ENCODE data around the gene RGS3.
"Not testable (repeated sequence)": the region's sequence is repeated elsewhere in the genome, so short reads cannot be mapped to it uniquely, and the experiment has no call there.

RGS3 gene

DNA sequence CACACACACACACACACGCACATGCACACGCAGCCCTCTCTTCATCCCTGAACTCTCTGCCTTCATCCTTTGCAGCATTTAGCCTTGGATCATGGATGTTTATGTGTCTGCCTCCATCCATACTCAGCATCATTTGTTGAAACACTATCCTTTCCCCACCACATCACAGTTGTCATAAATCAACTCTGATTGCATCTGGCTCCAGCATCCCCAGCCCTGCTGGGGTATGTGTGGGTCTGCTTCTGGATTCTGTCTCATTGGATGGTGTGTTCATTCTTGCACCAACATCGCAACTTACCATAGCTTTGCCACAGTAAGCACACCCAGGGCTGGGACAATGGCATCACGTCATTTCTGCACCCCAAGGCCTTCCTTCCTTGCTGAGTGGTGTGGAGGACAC, 175.4 kb downstream of the RGS3 start:
- H3K4me2 ChIP-seq (ENCODE audit: low read length): no peak overlapping the region
- no peak overlapping the region for H3K9ac ChIP-seq (ENCODE audit: low read depth, low read length)
- no peaks in the 10 kb centered on the region for H3K9me3 ChIP-seq (replicated peaks; ENCODE audit: low read length)
- H3K27me3 ChIP-seq (ENCODE audit: control insufficient read depth, insufficient read depth, low read length): no peaks in the 10 kb centered on the region
- H3K4me3 ChIP-seq (ENCODE audit: low read length): no peak overlapping the region
- no peaks in the 10 kb centered on the region for H3K36me3 ChIP-seq (ENCODE audit: insufficient read depth, low read length)
- H3K4me1 ChIP-seq (ENCODE audit: control insufficient read depth, insufficient read depth, low read length): peaks cover 24% of the 10 kb centered on the region

DNA sequence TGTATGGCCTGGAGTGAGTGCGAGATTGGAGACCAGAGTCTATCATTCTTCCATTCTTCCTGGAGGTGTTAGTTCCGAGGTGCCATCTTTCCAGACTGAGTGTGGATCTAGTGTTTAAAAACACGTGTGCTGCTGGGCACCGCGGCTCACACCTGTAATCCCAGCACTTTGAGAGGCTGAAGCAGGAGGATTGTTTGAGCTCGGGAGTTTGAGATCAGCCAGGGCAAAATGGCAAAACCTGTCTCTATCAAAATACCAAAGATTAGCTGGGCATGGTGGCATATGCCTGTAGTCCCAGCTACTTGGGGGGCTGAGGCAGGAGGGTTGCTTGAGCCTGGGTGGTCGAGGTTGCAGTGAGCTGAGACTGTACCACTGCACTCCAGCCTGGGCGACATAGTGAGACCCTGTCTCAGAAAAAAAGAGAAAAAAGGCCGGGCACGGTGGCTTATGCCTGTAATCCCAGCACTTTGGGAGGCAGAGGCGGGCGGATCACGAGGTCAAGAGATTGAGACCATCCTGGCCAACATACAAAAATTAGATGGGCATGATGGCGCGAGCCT, 176.0 kb downstream of the RGS3 start:
- not testable (repeated sequence) for H3K4me3 ChIP-seq (ENCODE audit: low read length); H3K9me3 ChIP-seq (replicated peaks; ENCODE audit: low read length); H3K4me2 ChIP-seq (ENCODE audit: low read length); H3K27me3 ChIP-seq (ENCODE audit: control insufficient read depth, insufficient read depth, low read length); H3K9ac ChIP-seq (ENCODE audit: low read depth, low read length); H3K36me3 ChIP-seq (ENCODE audit: insufficient read depth, low read length)
- peaks cover 21% of the 10 kb centered on the region for H3K4me1 ChIP-seq (ENCODE audit: control insufficient read depth, insufficient read depth, low read length)

DNA sequence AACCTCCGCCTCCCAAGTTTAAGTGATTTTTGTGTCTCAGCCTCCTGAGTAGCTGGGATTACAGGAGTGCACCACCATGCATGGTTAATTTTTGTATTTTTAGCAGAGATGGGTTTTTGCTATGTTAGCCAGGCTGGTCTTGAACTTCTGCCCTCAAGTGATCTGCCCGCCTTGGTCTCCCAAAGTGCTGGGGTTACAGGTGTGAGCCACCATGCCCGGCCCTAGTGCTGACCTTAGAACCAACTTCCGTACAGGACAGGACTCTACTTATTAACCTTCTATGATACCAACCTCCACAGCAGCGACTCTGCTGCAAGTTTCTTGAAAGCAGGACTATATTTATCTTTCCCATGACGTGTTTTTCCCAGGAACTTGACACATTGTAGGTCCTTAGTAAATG, 176.9 kb downstream of the RGS3 start:
- Histone ChIP-seq H3K36me3 (ENCODE audit: insufficient read depth, low read length) (no peaks in the 10 kb centered on the region), H3K4me1 (ENCODE audit: control insufficient read depth, insufficient read depth, low read length) (peaks cover 12% of the 10 kb centered on the region), H3K27me3 (ENCODE audit: control insufficient read depth, insufficient read depth, low read length) (peaks cover 5% of the 10 kb centered on the region), H3K4me3 (ENCODE audit: low read length) (no peak overlapping the region), H3K9me3 (replicated peaks; ENCODE audit: low read length) (no peaks in the 10 kb centered on the region), H3K4me2 (ENCODE audit: low read length) (no peak overlapping the region), H3K9ac (ENCODE audit: low read depth, low read length) (no peak overlapping the region)

DNA sequence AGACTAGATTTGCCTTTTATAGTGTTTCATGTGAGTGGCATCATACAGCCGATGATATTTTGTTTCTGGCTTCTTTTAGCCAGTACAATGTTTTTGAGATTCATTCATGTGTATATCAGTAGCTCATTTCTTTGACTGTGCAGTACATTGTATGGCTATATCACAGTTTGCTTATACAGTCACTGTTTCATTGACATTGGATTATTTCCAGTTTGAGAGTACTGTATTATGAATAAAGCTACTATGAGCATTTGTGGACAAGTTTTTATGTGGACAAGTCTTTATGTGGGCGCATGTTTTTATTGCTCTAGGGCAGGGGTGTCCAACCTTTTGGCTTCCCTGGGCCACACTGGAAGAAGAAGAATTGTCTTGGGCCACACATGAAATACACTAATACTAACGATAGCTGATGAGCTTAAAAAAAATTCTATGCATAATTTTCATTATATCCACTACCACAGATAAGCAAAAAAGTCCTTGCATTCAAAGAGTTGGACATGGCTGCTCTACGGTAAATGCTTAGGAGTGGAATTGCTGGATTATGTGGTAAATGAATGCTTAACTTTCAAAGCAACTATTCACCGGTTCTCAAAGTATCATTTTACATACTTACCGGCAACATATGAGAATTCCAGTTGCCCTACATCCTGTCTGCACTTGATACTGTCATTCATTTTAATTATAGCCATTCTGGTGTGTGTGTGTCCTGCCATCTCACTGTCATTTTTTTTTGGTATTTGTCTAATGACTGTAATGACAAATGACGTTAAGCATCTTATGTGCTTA, 177.8 kb downstream of the RGS3 start:
- peaks cover 8% of the 10 kb centered on the region for H3K27me3 ChIP-seq (ENCODE audit: control insufficient read depth, insufficient read depth, low read length)
- H3K4me1 ChIP-seq (ENCODE audit: control insufficient read depth, insufficient read depth, low read length): peaks cover 3% of the 10 kb centered on the region
- H3K4me2 ChIP-seq (ENCODE audit: low read length): no peak overlapping the region
- no peak overlapping the region for H3K4me3 ChIP-seq (ENCODE audit: low read length)
- H3K36me3 ChIP-seq (ENCODE audit: insufficient read depth, low read length): no peaks in the 10 kb centered on the region
- no peak overlapping the region for H3K9ac ChIP-seq (ENCODE audit: low read depth, low read length)
- no peaks in the 10 kb centered on the region for H3K9me3 ChIP-seq (replicated peaks; ENCODE audit: low read length)

DNA sequence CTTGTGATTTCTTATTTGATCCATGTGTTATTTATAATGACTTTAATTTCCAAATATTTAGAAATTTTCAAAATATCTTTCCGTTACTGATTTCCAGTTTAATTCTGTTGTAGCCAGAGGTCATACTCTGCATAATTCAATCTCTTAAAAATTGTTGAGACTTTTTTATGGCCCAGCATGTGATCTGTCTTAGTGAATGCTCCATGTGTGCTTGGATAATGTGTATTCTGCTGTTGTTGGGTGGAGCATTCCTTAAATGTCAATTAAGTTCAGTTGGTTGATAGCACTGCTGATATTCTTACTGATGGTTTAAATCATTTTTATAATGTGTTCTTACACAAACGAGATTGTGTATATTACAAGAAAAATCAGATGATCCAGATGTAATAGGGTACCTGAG, 180.8 kb downstream of the RGS3 start:
- Histone ChIP-seq H3K9ac (ENCODE audit: low read depth, low read length) (no peak overlapping the region), H3K36me3 (ENCODE audit: insufficient read depth, low read length) (no peaks in the 10 kb centered on the region), H3K4me3 (ENCODE audit: low read length) (no peak overlapping the region), H3K4me1 (ENCODE audit: control insufficient read depth, insufficient read depth, low read length) (peaks cover 6% of the 10 kb centered on the region), H3K27me3 (ENCODE audit: control insufficient read depth, insufficient read depth, low read length) (peaks cover 8% of the 10 kb centered on the region), H3K4me2 (ENCODE audit: low read length) (no peak overlapping the region), H3K9me3 (replicated peaks; ENCODE audit: low read length) (no peaks in the 10 kb centered on the region)

DNA sequence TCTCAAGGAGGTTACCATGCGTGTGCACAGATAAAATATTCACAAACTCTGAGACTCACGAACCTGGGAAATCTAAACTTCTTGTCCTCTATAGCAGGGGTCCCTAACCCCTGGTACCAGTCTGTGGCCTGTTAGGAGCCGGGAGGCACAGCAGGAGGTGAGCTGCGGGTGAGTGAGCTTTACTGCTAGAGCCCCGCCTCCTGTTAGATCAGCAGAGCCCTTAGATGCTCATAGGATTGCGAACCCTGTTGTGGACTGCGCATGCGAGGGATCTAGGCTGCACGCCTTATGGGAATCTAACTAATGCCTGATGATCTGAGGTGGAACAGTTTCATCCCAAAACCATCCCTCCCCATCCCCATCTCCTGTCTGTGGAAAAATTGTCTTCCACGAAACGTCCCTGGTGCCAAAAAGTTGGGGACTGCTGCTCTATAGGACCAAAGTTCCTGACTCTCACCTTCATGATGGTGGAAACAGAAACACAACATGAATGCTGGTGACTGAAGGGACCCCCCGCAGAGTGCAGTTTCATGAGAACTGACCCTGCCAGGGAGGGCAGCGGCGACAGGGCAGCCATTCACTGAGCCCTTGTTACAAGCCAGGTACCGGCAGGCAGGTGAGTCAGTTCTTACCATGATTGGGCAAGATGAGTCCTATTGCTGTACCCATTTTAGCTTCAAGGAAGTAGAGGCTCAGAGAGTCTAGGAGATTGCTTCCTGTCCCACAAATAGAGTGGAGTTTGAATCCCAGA, 181.9 kb downstream of the RGS3 start:
- Histone ChIP-seq H3K4me1 (ENCODE audit: control insufficient read depth, insufficient read depth, low read length) (peaks cover 13% of the 10 kb centered on the region), H3K27me3 (ENCODE audit: control insufficient read depth, insufficient read depth, low read length) (peaks cover 8% of the 10 kb centered on the region), H3K4me2 (ENCODE audit: low read length) (no peak overlapping the region), H3K36me3 (ENCODE audit: insufficient read depth, low read length) (no peaks in the 10 kb centered on the region), H3K9ac (ENCODE audit: low read depth, low read length) (no peak overlapping the region), H3K4me3 (ENCODE audit: low read length) (no peak overlapping the region), H3K9me3 (replicated peaks; ENCODE audit: low read length) (no peaks in the 10 kb centered on the region)

DNA sequence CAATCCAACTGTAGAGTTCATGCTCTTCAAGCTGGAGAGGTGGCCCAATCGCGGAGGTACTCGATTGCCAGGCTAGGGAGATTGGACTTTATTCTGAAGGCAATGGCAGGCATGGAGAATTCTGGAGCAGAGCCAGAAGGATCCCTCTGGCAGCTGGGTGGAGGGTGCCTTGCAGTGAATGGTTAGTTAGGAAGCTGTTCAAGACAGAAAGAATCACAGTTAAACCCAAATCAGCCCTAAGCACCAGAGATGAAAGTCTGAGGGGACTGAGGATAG, 182.4 kb downstream of the RGS3 start:
- Histone ChIP-seq H3K9me3 (replicated peaks; ENCODE audit: low read length) (no peaks in the 10 kb centered on the region), H3K36me3 (ENCODE audit: insufficient read depth, low read length) (no peaks in the 10 kb centered on the region), H3K4me3 (ENCODE audit: low read length) (no peak overlapping the region), H3K9ac (ENCODE audit: low read depth, low read length) (no peak overlapping the region), H3K27me3 (ENCODE audit: control insufficient read depth, insufficient read depth, low read length) (peaks cover 8% of the 10 kb centered on the region), H3K4me1 (ENCODE audit: control insufficient read depth, insufficient read depth, low read length) (peaks cover 18% of the 10 kb centered on the region), H3K4me2 (ENCODE audit: low read length) (no peak overlapping the region)

DNA sequence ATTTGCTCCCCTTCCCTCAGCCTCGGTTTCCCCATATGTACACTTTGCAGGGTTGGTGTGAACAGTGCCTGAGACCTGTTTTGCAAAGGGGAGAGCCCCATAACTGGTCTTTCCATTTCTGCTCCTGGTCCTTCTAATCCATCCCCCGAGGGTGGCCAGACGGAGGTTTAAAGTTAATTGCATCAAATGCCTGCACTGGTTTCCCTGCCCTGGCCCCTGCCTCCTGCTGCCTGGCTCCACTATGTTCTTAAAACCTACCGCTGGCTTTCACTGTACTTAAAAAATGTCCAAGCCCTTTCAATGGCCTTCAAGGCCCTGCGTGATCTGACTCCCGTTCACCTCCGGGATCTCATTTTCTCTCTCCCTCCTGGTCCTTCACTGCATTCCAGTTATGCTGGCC, 183.0 kb downstream of the RGS3 start:
- H3K9me3 ChIP-seq (replicated peaks; ENCODE audit: low read length): no peaks in the 10 kb centered on the region
- peaks cover 8% of the 10 kb centered on the region for H3K27me3 ChIP-seq (ENCODE audit: control insufficient read depth, insufficient read depth, low read length)
- no peak overlapping the region for H3K9ac ChIP-seq (ENCODE audit: low read depth, low read length)
- no peak overlapping the region for H3K4me2 ChIP-seq (ENCODE audit: low read length)
- H3K36me3 ChIP-seq (ENCODE audit: insufficient read depth, low read length): no peaks in the 10 kb centered on the region
- H3K4me1 ChIP-seq (ENCODE audit: control insufficient read depth, insufficient read depth, low read length): peaks cover 22% of the 10 kb centered on the region
- H3K4me3 ChIP-seq (ENCODE audit: low read length): no peak overlapping the region

Measured in skeletal muscle satellite cell (primary cell).